ENCODE measurements around the gene JAKMIP1. TPM values are rescaled to one million over a fixed set of nuclear protein-coding genes. Genes with fewer than 3 reads are reported as not detected.

Gene JAKMIP1
- polyA plus RNA-seq, 3 donors, result 0.08 TPM; not detected in 2

DNA sequence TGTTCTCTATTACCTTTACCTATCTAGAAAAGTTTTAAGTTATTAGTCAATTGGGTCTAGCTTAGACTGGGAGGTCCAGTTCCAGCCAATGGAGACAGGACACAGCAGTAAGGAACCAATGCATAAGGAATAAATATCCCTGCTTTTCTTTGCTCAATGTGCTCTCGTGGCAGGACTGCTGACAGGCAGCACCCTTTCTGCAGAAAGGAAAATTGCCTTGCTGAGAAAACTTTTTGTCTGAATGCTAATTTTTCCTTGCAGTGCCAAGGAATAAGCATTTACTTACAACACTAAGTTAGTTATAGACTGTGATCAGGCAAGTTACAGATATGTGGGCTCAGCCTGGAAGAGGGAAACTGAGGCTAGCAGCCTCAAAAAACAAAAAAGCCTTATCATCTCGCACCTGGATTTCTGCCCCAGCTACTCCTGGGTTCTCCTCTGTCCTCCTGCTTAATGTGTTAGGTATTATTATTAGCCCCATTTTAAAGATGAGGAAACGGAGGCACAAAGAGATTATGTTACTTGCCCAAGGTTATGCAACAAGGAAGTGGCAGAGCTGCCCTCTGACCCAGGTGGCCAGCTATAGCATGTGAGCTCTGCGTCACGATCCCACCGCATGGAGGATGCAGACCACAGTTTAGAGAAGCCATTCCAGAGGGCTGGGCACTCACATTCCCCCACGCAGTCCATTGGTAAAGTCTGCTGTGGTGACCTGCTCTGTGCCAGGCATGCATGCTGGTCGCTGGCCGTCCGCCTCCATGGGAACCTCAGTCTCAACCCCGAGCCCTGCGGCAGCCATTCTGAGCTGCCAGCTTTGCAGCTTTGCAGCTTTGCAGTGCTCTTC is 141.6 kb downstream of the JAKMIP1 start:
- Histone ChIP-seq H3K9ac (ENCODE audit: insufficient read depth, low read length, poor library complexity, severe bottlenecking) (no peak overlapping the region), H3K27ac (ENCODE audit: low read depth in 1 of 2, low read length in 2 of 2) (no peak overlapping the region), H3K4me1 (ENCODE audit: control insufficient read depth in 1 of 2, insufficient read depth in 2 of 2, low read length in 2 of 2) (no peaks in the 10 kb centered on the region), H3K4me3 (replicated peaks in 1 of 3; ENCODE audit: low read depth in 2 of 3, low read length in 3 of 3) (no peak overlapping the region), H3K27me3 (ENCODE audit: control insufficient read depth in 2 of 2, insufficient read depth in 2 of 2, low read length in 2 of 2) (no peaks in the 10 kb centered on the region), H3K9me3 (replicated peaks in 1 of 2; ENCODE audit: control insufficient read depth in 1 of 2, insufficient read depth in 1 of 2, low read length in 2 of 2) (peaks cover 55 to 65% of the 10 kb centered on the region in 2 donors), H3K36me3 (replicated peaks in 1 of 2; ENCODE audit: control insufficient read depth in 1 of 2, insufficient read depth in 2 of 2, low read length in 2 of 2) (no peaks in the 10 kb centered on the region), H3K4me2 (replicated peaks; ENCODE audit: extremely low read depth, low read length, poor library complexity, severe bottlenecking) (no peak overlapping the region), H4K20me1 (ENCODE audit: insufficient read depth, low read length) (no peaks in the 10 kb centered on the region), H3K79me2 (ENCODE audit: insufficient read depth, low read length) (no peaks in the 10 kb centered on the region), H2AFZ (ENCODE audit: insufficient read depth, low read depth, low read length, poor library complexity, severe bottlenecking) (no peak overlapping the region)
- WGBS (ENCODE audit: insufficient coverage), result 97% methylated on average over 10 of the region's 12 CpGs
- TF ChIP-seq, protein P1, sequence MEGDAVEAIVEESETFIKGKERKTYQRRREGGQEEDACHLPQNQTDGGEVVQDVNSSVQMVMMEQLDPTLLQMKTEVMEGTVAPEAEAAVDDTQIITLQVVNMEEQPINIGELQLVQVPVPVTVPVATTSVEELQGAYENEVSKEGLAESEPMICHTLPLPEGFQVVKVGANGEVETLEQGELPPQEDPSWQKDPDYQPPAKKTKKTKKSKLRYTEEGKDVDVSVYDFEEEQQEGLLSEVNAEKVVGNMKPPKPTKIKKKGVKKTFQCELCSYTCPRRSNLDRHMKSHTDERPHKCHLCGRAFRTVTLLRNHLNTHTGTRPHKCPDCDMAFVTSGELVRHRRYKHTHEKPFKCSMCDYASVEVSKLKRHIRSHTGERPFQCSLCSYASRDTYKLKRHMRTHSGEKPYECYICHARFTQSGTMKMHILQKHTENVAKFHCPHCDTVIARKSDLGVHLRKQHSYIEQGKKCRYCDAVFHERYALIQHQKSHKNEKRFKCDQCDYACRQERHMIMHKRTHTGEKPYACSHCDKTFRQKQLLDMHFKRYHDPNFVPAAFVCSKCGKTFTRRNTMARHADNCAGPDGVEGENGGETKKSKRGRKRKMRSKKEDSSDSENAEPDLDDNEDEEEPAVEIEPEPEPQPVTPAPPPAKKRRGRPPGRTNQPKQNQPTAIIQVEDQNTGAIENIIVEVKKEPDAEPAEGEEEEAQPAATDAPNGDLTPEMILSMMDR (IDR thresholded peaks at IDR 0.05), result no peak
- H3K27ac Mint-ChIP-seq, result no peak overlapping the region
- no peaks in the 10 kb centered on the region for H3K36me3 Mint-ChIP-seq
- no peaks in the 10 kb centered on the region for H3K4me1 Mint-ChIP-seq
- no peak overlapping the region for H3K4me3 Mint-ChIP-seq
- peaks cover 38 to 57% (median 51%) of the 10 kb centered on the region in 7 donors for H3K9me3 Mint-ChIP-seq
- intact Hi-C loops (cut with micrococcal nuclease), result no loop called here
- peaks cover 0 to 3% (median 2%) of the 10 kb centered on the region in 3 donors for H3K27me3 Mint-ChIP-seq (ENCODE audit: low read depth in 3 of 3)
- DNase-seq, result no peak

DNA sequence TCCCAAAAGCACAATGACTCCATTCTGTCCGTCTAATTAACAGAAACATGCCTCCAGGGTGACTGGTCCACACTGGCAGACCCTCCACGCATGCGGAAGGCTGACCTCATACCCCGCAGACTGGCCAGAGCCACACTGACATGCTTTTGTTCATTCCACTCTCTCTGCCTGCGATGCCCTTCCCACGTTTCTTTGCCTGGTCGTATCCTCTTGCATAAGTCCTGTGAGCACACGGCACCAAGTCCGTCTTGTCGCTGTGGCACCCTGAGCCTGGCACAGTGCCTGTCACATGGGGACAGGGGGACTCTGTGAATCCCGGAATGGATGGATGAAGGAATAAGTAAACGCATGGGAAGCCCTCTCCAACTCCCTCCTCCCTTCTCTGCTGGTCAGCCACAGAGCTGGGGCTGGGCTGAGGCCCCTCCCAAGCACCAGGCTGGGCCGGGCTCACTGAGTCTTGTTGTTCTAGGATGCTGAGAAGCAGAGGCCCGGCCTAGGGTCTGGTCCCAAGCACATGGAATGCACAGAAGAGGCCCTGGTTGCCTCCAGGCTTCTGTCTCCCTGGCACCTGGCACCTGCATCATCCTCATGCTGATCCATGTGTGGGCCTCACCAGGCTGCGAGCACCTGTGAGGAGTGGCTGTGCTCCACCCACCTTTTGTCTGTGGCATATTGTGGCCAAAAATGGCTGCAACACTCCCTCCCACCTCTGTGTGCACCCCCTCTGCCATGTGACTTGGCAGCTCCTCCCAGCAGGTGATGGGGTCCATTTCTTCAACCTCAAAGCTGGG is 143.2 kb downstream of the JAKMIP1 start:
- Histone ChIP-seq H3K36me3 (replicated peaks in 1 of 2; ENCODE audit: control insufficient read depth in 1 of 2, insufficient read depth in 2 of 2, low read length in 2 of 2) (no peaks in the 10 kb centered on the region), H3K27ac (ENCODE audit: low read depth in 1 of 2, low read length in 2 of 2) (no peak overlapping the region), H3K4me3 (replicated peaks in 1 of 3; ENCODE audit: low read depth in 2 of 3, low read length in 3 of 3) (no peak overlapping the region), H3K9me3 (replicated peaks in 1 of 2; ENCODE audit: control insufficient read depth in 1 of 2, insufficient read depth in 1 of 2, low read length in 2 of 2) (peaks cover 55 to 61% of the 10 kb centered on the region in 2 donors), H3K4me1 (ENCODE audit: control insufficient read depth in 1 of 2, insufficient read depth in 2 of 2, low read length in 2 of 2) (no peaks in the 10 kb centered on the region), H3K9ac (ENCODE audit: insufficient read depth, low read length, poor library complexity, severe bottlenecking) (no peak overlapping the region), H3K4me2 (replicated peaks; ENCODE audit: extremely low read depth, low read length, poor library complexity, severe bottlenecking) (no peak overlapping the region), H2AFZ (ENCODE audit: insufficient read depth, low read depth, low read length, poor library complexity, severe bottlenecking) (no peak overlapping the region), H4K20me1 (ENCODE audit: insufficient read depth, low read length) (no peaks in the 10 kb centered on the region), H3K79me2 (ENCODE audit: insufficient read depth, low read length) (no peaks in the 10 kb centered on the region), H3K27me3 (ENCODE audit: control insufficient read depth in 2 of 2, insufficient read depth in 2 of 2, low read length in 2 of 2) (no peaks in the 10 kb centered on the region)
- intact Hi-C loops (cut with micrococcal nuclease), result no loop called here
- Mint-ChIP-seq H3K4me1 (no peaks in the 10 kb centered on the region), H3K27me3 (ENCODE audit: low read depth in 3 of 3) (peaks cover 0 to 5% (median 2%) of the 10 kb centered on the region in 3 donors), H3K9me3 (peaks cover 37 to 53% (median 48%) of the 10 kb centered on the region in 7 donors), H3K36me3 (no peaks in the 10 kb centered on the region), H3K4me3 (no peak overlapping the region), H3K27ac (no peak overlapping the region)
- TF ChIP-seq, protein P1 (IDR thresholded peaks at IDR 0.05), result no peak
- WGBS (ENCODE audit: insufficient coverage), result 94% methylated on average over 10 of the region's 15 CpGs
- DNase-seq, result no peak

Measured in CD14-positive monocyte (primary cell).